Osteoblast (primary cell): Measurements from ENCODE around the gene UNC5C. TPM values are rescaled to one million over a fixed set of nuclear protein-coding genes. Genes with fewer than 3 reads are reported as not detected.

Experiments used
- DNase-seq: peaks from one replicate; pipeline ENCODE4 v3.0.0; 2011; ENCODE audit warnings: low spot score, mixed read lengths; ENCODE audit not compliant: insufficient read length; ENCODE audit errors: missing footprints
- H2AFZ ChIP-seq: 2 replicates; pipeline ENCODE4 v1.6.0; 2011; ENCODE audit warnings: mild to moderate bottlenecking, low read length
- H3K27ac ChIP-seq: 2 replicates; pipeline ENCODE4 v1.5.1; 2011; ENCODE audit warnings: mild to moderate bottlenecking, low read depth, low read length, moderate library complexity
- H3K27me3 ChIP-seq: 2 replicates; pipeline ENCODE4 v1.6.0; 2012; ENCODE audit warnings: mild to moderate bottlenecking, control low read depth, inconsistent platforms, low read length, moderate library complexity; ENCODE audit not compliant: insufficient read depth
- H3K36me3 ChIP-seq: 2 replicates; pipeline ENCODE4 v1.5.1; 2011; ENCODE audit warnings: mild to moderate bottlenecking, low read length, control low read depth, moderate library complexity; ENCODE audit not compliant: insufficient read depth
- H3K4me1 ChIP-seq: 2 replicates; pipeline ENCODE4 v1.5.1; 2011; ENCODE audit warnings: mild to moderate bottlenecking, low read length, control low read depth, moderate library complexity; ENCODE audit not compliant: insufficient read depth
- H3K4me2 ChIP-seq: 2 replicates; pipeline ENCODE4 v1.6.0; 2011; ENCODE audit warnings: mild to moderate bottlenecking, low read length; ENCODE audit not compliant: insufficient read depth
- H3K4me3 ChIP-seq: fragments of 200-600 bp; sonication (generic); 3 replicates; pipeline ENCODE4 v1.5.1; 2012; ENCODE audit warnings: mild to moderate bottlenecking, low read length, inconsistent platforms; ENCODE audit not compliant: insufficient read depth
- H3K79me2 ChIP-seq: 2 replicates; pipeline ENCODE4 v1.6.0; 2012; ENCODE audit warnings: mild to moderate bottlenecking, low read length, control low read depth, inconsistent platforms; ENCODE audit not compliant: insufficient read depth
- H3K9me3 ChIP-seq: 2 replicates; pipeline ENCODE4 v1.5.1; 2011; ENCODE audit warnings: low read depth, low read length, control low read depth
- H4K20me1 ChIP-seq: 2 replicates; pipeline ENCODE4 v1.6.0; 2012; ENCODE audit warnings: mild to moderate bottlenecking, low read length, control low read depth; ENCODE audit not compliant: insufficient read depth
- total RNA-seq: library from RNA; depleted of rRNA; stranded (reverse); fragments of >200 nt; gene quantifications from 2 replicates; pipeline ENCODE4 v1.2.3, GENCODE V29; 2012
- TF ChIP-seq, protein P1 (sequence below): IDR thresholded peaks from 2 replicates; pipeline ENCODE4 v1.5.1; 2011; ENCODE audit warnings: mild to moderate bottlenecking, low read depth, low read length, moderate library complexity; ENCODE audit errors: extremely low read depth

The UNC5C gene
- total RNA-seq, 1 donor = 9.0 TPM

DNA sequence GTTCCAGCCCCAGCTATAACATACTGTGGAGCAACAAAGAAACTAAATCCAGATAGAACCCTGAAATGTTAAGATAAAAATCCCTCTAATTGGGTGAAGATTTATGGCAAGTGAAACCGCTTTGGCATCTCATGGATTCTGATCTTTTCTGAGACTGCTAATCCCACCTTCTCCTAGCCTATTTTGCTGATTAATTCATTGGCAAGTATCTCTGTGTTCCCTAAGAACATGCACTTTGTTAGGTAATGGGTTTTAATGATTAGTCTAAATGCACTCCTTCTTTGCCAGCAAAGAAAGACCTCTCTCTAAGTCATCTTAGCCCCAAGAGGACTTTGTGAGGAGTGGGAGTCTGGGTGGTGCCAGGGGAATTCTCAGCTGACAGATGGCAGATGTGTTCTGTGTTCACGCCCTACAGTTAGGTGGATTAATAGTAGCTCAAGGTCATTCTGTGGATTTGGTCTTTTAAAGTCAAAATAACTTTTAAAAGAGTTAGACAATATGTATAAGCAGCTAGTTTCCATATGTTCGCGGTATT is 171.3 kb downstream of the UNC5C start:
- no peak overlapping the region for H3K27ac ChIP-seq
- no peak for DNase-seq

DNA sequence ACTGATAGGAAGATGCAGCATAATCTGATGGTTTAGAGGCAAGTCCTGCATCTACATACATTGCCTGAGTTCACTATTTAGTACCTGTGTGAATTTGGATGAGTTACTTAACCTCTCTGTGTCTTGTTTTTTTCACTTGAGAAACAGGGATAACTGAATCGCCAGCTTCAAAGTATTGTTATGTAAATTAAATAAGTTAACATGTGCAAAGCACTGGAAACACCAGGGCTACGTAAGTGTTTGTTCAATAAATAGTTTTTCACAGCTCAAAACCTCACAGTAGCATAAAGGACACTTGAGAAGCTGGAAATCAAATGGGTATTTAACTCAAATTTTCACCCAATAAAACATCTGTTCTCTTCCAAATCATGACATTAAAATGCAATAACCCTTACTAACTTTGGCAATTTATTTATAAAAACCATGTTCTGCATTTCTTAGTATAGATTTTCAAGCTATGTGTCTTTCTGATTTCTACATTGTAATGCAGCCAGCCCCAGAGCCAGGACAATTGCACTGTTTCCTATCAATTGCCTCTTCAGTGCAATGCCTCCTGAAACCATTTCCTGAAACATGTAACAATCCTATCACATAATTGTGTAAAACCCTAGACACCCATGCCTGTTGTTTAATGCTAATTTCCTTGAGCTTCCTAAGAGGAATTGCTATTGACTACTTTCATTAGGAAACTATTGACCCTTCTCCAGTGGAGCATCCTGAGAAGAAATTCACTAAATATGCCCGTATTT is 177.1 kb downstream of the UNC5C start:
- Histone ChIP-seq H3K27ac (no peak overlapping the region), H3K4me2 (no peak overlapping the region), H4K20me1 (no peaks in the 10 kb centered on the region), H3K27me3 (no peaks in the 10 kb centered on the region), H3K9me3 (no peaks in the 10 kb centered on the region), H3K79me2 (no peaks in the 10 kb centered on the region), H3K4me1 (no peaks in the 10 kb centered on the region), H3K36me3 (no peaks in the 10 kb centered on the region), H2AFZ (no peak overlapping the region), H3K4me3 (no peak overlapping the region)
- no peak for DNase-seq
- TF ChIP-seq, protein P1, sequence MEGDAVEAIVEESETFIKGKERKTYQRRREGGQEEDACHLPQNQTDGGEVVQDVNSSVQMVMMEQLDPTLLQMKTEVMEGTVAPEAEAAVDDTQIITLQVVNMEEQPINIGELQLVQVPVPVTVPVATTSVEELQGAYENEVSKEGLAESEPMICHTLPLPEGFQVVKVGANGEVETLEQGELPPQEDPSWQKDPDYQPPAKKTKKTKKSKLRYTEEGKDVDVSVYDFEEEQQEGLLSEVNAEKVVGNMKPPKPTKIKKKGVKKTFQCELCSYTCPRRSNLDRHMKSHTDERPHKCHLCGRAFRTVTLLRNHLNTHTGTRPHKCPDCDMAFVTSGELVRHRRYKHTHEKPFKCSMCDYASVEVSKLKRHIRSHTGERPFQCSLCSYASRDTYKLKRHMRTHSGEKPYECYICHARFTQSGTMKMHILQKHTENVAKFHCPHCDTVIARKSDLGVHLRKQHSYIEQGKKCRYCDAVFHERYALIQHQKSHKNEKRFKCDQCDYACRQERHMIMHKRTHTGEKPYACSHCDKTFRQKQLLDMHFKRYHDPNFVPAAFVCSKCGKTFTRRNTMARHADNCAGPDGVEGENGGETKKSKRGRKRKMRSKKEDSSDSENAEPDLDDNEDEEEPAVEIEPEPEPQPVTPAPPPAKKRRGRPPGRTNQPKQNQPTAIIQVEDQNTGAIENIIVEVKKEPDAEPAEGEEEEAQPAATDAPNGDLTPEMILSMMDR = no peak

More for the DNA sequence above, 171.3 kb downstream of the UNC5C start:
- Histone ChIP-seq H3K27me3 (no peaks in the 10 kb centered on the region), H3K9me3 (no peaks in the 10 kb centered on the region), H2AFZ (no peak overlapping the region), H3K4me3 (no peak overlapping the region), H4K20me1 (no peaks in the 10 kb centered on the region), H3K36me3 (no peaks in the 10 kb centered on the region), H3K79me2 (no peaks in the 10 kb centered on the region), H3K4me2 (no peak overlapping the region), H3K4me1 (no peaks in the 10 kb centered on the region)
- TF ChIP-seq, protein P1 = no peak

GRCh38 chr4:95367824-95368223 is 180.9 kb downstream of the UNC5C start:
- Histone ChIP-seq H3K9me3 (no peaks in the 10 kb centered on the region), H3K36me3 (no peaks in the 10 kb centered on the region), H2AFZ (no peak overlapping the region), H3K27ac (no peak overlapping the region), H3K79me2 (no peaks in the 10 kb centered on the region), H3K4me1 (peaks cover 9% of the 10 kb centered on the region), H3K4me2 (no peak overlapping the region), H3K4me3 (no peak overlapping the region), H4K20me1 (no peaks in the 10 kb centered on the region), H3K27me3 (no peaks in the 10 kb centered on the region)
- TF ChIP-seq, protein P1 = no peak
- no peak for DNase-seq

- Histone ChIP-seq H3K4me2 (no peak overlapping the region), H3K27ac (no peak overlapping the region), H3K36me3 (no peaks in the 10 kb centered on the region), H3K4me3 (no peak overlapping the region), H4K20me1 (no peaks in the 10 kb centered on the region), H3K9me3 (no peaks in the 10 kb centered on the region), H2AFZ (no peak overlapping the region), H3K79me2 (no peaks in the 10 kb centered on the region), H3K4me1 (peaks cover 9% of the 10 kb centered on the region), H3K27me3 (no peaks in the 10 kb centered on the region)
- no peak for DNase-seq
- TF ChIP-seq, protein P1 = no peak
These were observed 184.8 kb downstream of the UNC5C start for GRCh38 chr4:95363966-95364365.
